A673 (cell line): ENCODE results near the gene DARS2. TPM values are rescaled to one million over a fixed set of nuclear protein-coding genes. Genes with fewer than 3 reads are reported as not detected.

Source experiments
- BruUV-seq: library from RNA; stranded (reverse); fragments of 400-500 nt; replicated peaks from 2 replicates; lab custom pipeline; 2021; lab: Mats Ljungman, UMichigan
- CTCF ChIA-PET: fragments of 300-600 bp; sonication (Branson Sonifier 250); formaldehyde crosslinking; loops from one replicate; lab custom pipeline; 2022; ENCODE audit warnings: antibody characterized with exemption; lab: Charles Lee
- POLR2A ChIA-PET: fragments of 300-600 bp; sonication (Branson Sonifier 250); formaldehyde crosslinking; loops from one replicate; lab custom pipeline; 2022; ENCODE audit warnings: antibody characterized with exemption; ENCODE audit not compliant: low non-redundant PET; lab: Charles Lee
- DNase-seq: peaks from one replicate; pipeline ENCODE4 v3.0.0-alpha.2; 2015; ENCODE audit warnings: low spot score
- H3K27ac ChIP-seq: fragments of 200-600 bp; sonication (generic); 2 replicates; pipeline ENCODE4 v1.5.1; 2016; ENCODE audit warnings: mixed run types, low read depth, mild to moderate bottlenecking, mixed read lengths, antibody characterized with exemption, low read length; ENCODE audit not compliant: poor library complexity, severe bottlenecking
- H3K27me3 ChIP-seq: fragments of 200-600 bp; sonication (generic); replicated peaks from 2 replicates; pipeline ENCODE4 v1.6.1; 2017; ENCODE audit warnings: mixed run types, low read depth, mild to moderate bottlenecking, mixed read lengths, antibody characterized with exemption, low read length; ENCODE audit not compliant: insufficient read depth, poor library complexity
- H3K36me3 ChIP-seq: fragments of 200-600 bp; sonication (generic); 2 replicates; pipeline ENCODE4 v1.6.1; 2016; ENCODE audit warnings: mixed run types, mild to moderate bottlenecking, mixed read lengths, antibody characterized with exemption, low read length; ENCODE audit not compliant: insufficient read depth, poor library complexity, severe bottlenecking
- H3K4me1 ChIP-seq: fragments of 200-600 bp; sonication (generic); 2 replicates; pipeline ENCODE4 v1.6.1; 2017; ENCODE audit warnings: mixed run types, mild to moderate bottlenecking, mixed read lengths, antibody characterized with exemption, low read length; ENCODE audit not compliant: insufficient read depth, poor library complexity, severe bottlenecking
- H3K4me3 ChIP-seq: fragments of 200-600 bp; sonication (generic); 2 replicates; pipeline ENCODE4 v1.5.1; 2016; ENCODE audit warnings: low read depth, mixed run types, mild to moderate bottlenecking, mixed read lengths, low read length; ENCODE audit not compliant: poor library complexity, severe bottlenecking
- H3K9me3 ChIP-seq: fragments of 200-600 bp; sonication (generic); 2 replicates; pipeline ENCODE4 v1.6.1; 2016; ENCODE audit warnings: mixed run types, low read depth, mild to moderate bottlenecking, mixed read lengths, antibody characterized with exemption, low read length; ENCODE audit not compliant: poor library complexity, severe bottlenecking
- EZH2 ChIP-seq: fragments of 200-600 bp; sonication (generic); IDR thresholded peaks from 2 replicates; pipeline ENCODE4 v1.6.1; 2017; ENCODE audit warnings: borderline replicate concordance, low read depth, mild to moderate bottlenecking, mixed read lengths, antibody characterized with exemption, low read length; ENCODE audit not compliant: poor library complexity, severe bottlenecking
- intact Hi-C: fragments of 100-400 bp; cut with micrococcal nuclease; formaldehyde crosslinking; loops from one replicate; pipeline ENCODE4 v1.10.0; 2022; ENCODE audit not compliant: unreplicated experiment
- total RNA-seq: library from RNA; stranded (reverse); gene quantifications from 2 replicates; pipeline ENCODE4 v1.2.3, GENCODE V29; 2021
- TF ChIP-seq, protein P1 (sequence below): fragments of 300-800, 200-600 bp; sonication (generic); conservative IDR thresholded peaks from 2 replicates; pipeline ENCODE4 v1.5.1; 2017; ENCODE audit warnings: low read depth, mild to moderate bottlenecking, antibody characterized with exemption, low read length, moderate library complexity, mixed read lengths

The DARS2 gene
- total RNA-seq, 1 experiment from 2014 or later = 41.6 TPM

GRCh38 chr1:173868266-173869020 lies 44.0 kb downstream of the DARS2 start, which contains the start of gene ZBTB37:
TSS of gene ZBTB37 (plus strand) at chr1:173868380. CDS start at chr1:173870226, 1,846 bp downstream.
- Histone ChIP-seq H3K9me3 (no peaks in the 10 kb centered on the region), H3K4me1 (peaks cover 30% of the 10 kb centered on the region), H3K4me3 (peak within 1 kb of the TSS; percentile 76), H3K27me3 (no peaks in the 10 kb centered on the region), H3K27ac (peak within 1 kb of the TSS; percentile 89), H3K36me3 (peaks cover 52% of the 10 kb centered on the region)
- ChIA-PET CTCF (no interaction called here), POLR2A (interaction anchor here (0.6 to 0.7 kb wide), 3 partner anchors 34 to 391 kb away, joined by 3 to 4 read pairs (median 3); partner anchors contain the start of gene PRDX6)
- no TSS peak for BruUV-seq
- DNase-seq = peak; percentile 87
- TF ChIP-seq EZH2 = no peak
- TF ChIP-seq, protein P1, sequence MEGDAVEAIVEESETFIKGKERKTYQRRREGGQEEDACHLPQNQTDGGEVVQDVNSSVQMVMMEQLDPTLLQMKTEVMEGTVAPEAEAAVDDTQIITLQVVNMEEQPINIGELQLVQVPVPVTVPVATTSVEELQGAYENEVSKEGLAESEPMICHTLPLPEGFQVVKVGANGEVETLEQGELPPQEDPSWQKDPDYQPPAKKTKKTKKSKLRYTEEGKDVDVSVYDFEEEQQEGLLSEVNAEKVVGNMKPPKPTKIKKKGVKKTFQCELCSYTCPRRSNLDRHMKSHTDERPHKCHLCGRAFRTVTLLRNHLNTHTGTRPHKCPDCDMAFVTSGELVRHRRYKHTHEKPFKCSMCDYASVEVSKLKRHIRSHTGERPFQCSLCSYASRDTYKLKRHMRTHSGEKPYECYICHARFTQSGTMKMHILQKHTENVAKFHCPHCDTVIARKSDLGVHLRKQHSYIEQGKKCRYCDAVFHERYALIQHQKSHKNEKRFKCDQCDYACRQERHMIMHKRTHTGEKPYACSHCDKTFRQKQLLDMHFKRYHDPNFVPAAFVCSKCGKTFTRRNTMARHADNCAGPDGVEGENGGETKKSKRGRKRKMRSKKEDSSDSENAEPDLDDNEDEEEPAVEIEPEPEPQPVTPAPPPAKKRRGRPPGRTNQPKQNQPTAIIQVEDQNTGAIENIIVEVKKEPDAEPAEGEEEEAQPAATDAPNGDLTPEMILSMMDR = no peak
- intact Hi-C loops = loop anchor here (5.0 kb wide), 1 partner anchor 154 kb away; the partner anchor contains the start of gene RC3H1

GRCh38 chr1:173869021-173869359 lies 44.5 kb downstream of the DARS2 start:
- H3K36me3 ChIP-seq = peaks cover 47% of the 10 kb centered on the region
- H3K27ac ChIP-seq = peak overlapping the region; percentile 89
- POLR2A ChIA-PET = no interaction called here
- H3K4me1 ChIP-seq = peaks cover 30% of the 10 kb centered on the region
- intact Hi-C loops = loop anchor here (5.0 kb wide), 1 partner anchor 153 kb away; the partner anchor contains the start of gene RC3H1
- H3K27me3 ChIP-seq = no peaks in the 10 kb centered on the region
- peak overlapping the region; percentile 76 for H3K4me3 ChIP-seq
- BruUV-seq = TSS peak; percentile 58
- DNase-seq = no peak
- CTCF ChIA-PET = no interaction called here
- H3K9me3 ChIP-seq = no peaks in the 10 kb centered on the region
- TF ChIP-seq EZH2 = no peak
- TF ChIP-seq, protein P1 = no peak

DNA sequence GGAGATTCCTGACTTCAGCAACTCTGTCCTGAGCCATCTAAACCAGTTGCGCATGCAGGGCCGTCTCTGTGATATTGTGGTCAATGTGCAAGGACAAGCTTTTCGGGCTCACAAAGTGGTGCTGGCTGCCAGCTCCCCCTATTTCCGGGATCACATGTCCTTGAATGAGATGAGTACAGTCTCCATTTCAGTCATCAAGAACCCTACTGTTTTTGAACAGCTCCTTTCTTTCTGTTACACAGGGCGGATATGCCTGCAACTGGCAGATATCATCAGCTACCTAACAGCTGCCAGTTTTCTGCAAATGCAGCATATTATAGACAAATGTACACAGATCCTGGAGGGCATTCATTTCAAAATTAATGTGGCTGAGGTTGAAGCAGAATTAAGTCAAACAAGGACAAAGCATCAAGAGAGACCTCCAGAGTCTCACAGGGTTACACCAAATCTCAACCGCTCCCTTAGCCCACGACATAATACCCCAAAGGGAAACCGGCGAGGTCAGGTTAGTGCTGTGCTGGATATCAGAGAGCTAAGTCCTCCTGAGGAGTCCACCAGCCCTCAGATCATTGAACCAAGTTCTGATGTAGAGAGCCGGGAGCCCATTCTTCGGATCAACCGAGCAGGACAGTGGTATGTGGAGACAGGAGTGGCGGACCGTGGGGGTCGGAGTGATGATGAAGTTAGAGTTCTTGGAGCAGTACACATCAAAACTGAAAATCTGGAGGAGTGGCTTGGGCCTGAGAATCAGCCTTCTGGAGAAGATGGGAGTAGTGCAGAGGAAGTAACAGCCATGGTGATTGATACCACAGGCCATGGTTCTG lies 46.0 kb downstream of the DARS2 start:
- ChIA-PET CTCF (no interaction called here), POLR2A (no interaction called here)
- TF ChIP-seq EZH2 = no peak
- TF ChIP-seq, protein P1 = no peak
- Histone ChIP-seq H3K9me3 (no peaks in the 10 kb centered on the region), H3K27ac (no peak overlapping the region), H3K4me3 (peak overlapping the region; percentile 76), H3K36me3 (peaks cover 36% of the 10 kb centered on the region), H3K4me1 (peaks cover 22% of the 10 kb centered on the region), H3K27me3 (no peaks in the 10 kb centered on the region)
- no peak for DNase-seq
- no TSS peak for BruUV-seq
- intact Hi-C loops = no loop called here
